HepG2 (cell line): Measurements from ENCODE around the gene ANKHD1. TPM values are rescaled to one million over a fixed set of nuclear protein-coding genes. Genes with fewer than 3 reads are reported as not detected.
A peak's percentile ranks its signal among the peaks of the same experiment; 100 is the strongest.

ENCODE experiments used
- ATAC-seq: fragments of 200-7000 bp; cut with Tn5 transposase; 3 replicates; pipeline ENCODE4 v1.9.1; 2020; ENCODE audit warnings: mild to moderate bottlenecking, moderate library complexity
- BruUV-seq: library from RNA; stranded (reverse); fragments of 400-500 nt; replicated peaks from 2 replicates; lab custom pipeline; 2021; lab: Mats Ljungman, UMichigan
- CTCF ChIA-PET: fragments of 300-600 bp; formaldehyde crosslinking; extraction: SDS; loops from one replicate; lab custom pipeline; 2021; ENCODE audit warnings: low total read pairs, inconsistent platforms, low intra/inter-chr PET ratio; lab: Yijun Ruan, JAX
- POLR2A ChIA-PET: fragments of 350-600 bp; sonication (Branson Sonifier 250); formaldehyde crosslinking; loops from one replicate; lab custom pipeline; 2020; ENCODE audit warnings: antibody characterized with exemption, inconsistent platforms; lab: Yijun Ruan, JAX
- DNase-seq: peaks from one replicate; pipeline ENCODE4 v3.0.0-alpha.2; 2015; ENCODE audit warnings: low spot score
- FAIRE-seq: peaks from 3 replicates; lab custom pipeline; 2011; peaks lifted over from hg19 to GRCh38; lab: Jason Lieb, UNC
- H2AFZ ChIP-seq: one replicate; pipeline ENCODE4 v1.6.1; 2011; ENCODE audit warnings: low read length, inconsistent platforms
- H3K27ac ChIP-seq: fragments of 300-600 bp; 3 replicates; pipeline ENCODE4 v1.8.0; 2011; ENCODE audit warnings: mixed run types, mild to moderate bottlenecking, mixed read lengths, low read length, inconsistent platforms; ENCODE audit not compliant: insufficient read depth; ENCODE audit errors: extremely low read length
- H3K27me3 ChIP-seq, 2 experiments: fragments of 200-600 bp in 1 of 2; 2 replicates in 1 of 2; 3 replicates in 1 of 2; pipeline versions ENCODE4 v1.6.0 to v1.8.0; 2011; ENCODE audit warnings: low read length in 2 of 2, mild to moderate bottlenecking in 2 of 2, moderate library complexity in 2 of 2, inconsistent platforms in 1 of 2; ENCODE audit not compliant: insufficient read depth in 2 of 2, control insufficient read depth in 1 of 2
- H3K36me3 ChIP-seq, 2 experiments: fragments of 200-600 bp in 1 of 2; replicated peaks in 1 of 2; 2 replicates in 1 of 2; 3 replicates in 1 of 2; pipeline versions ENCODE4 v1.5.1 to v1.8.0; 2011; ENCODE audit warnings: low read length in 2 of 2, inconsistent platforms in 1 of 2; ENCODE audit not compliant: insufficient read depth in 2 of 2, control insufficient read depth in 1 of 2
- H3K4me1 ChIP-seq: 2 replicates; pipeline ENCODE4 v1.5.1; 2012; ENCODE audit warnings: low read length, inconsistent platforms; ENCODE audit not compliant: insufficient read depth
- H3K4me2 ChIP-seq: 2 replicates; pipeline ENCODE4 v1.6.0; 2011; ENCODE audit warnings: low read depth, low read length, inconsistent platforms
- H3K4me3 ChIP-seq, 3 experiments: fragments of 200-600 bp in 1 of 3; sonication (generic), shearing (Covaris generic) in 1 of 3; replicated peaks in 1 of 3; 2 replicates each; pipeline ENCODE4 v1.5.1; 2011 to 2016; ENCODE audit warnings: low read length in 3 of 3, inconsistent platforms in 2 of 3, low read depth in 2 of 3, mild to moderate bottlenecking in 2 of 3, control low read depth in 1 of 3, mixed read lengths in 1 of 3; ENCODE audit not compliant: insufficient read depth in 1 of 3
- H3K79me2 ChIP-seq: one replicate; pipeline ENCODE4 v1.6.1; 2011; ENCODE audit warnings: low read length, inconsistent platforms; ENCODE audit not compliant: insufficient read depth
- H3K9ac ChIP-seq: 2 replicates; pipeline ENCODE4 v1.6.0; 2011; ENCODE audit warnings: mild to moderate bottlenecking, low read depth, low read length, inconsistent platforms; ENCODE audit not compliant: insufficient read depth
- H3K9me3 ChIP-seq: 2 replicates; pipeline ENCODE4 v1.5.1; 2012; ENCODE audit warnings: mild to moderate bottlenecking, low read length
- H4K20me1 ChIP-seq: 2 replicates; pipeline ENCODE4 v1.6.0; 2011; ENCODE audit warnings: inconsistent platforms, mild to moderate bottlenecking, low read length, moderate library complexity; ENCODE audit not compliant: insufficient read depth
- CCDC6 ChIP-seq: sonication (generic); formaldehyde crosslinking; IDR thresholded peaks from 2 replicates; pipeline ENCODE4 v1.8.1; 2022; ENCODE audit warnings: mild to moderate bottlenecking, missing genetic modification reagents, moderate library complexity
- DNMT1 ChIP-seq: sonication (generic); formaldehyde crosslinking; IDR thresholded peaks from 2 replicates; pipeline ENCODE4 v1.5.1; 2020; ENCODE audit warnings: mild to moderate bottlenecking, missing genetic modification reagents
- ELF3 ChIP-seq: IDR thresholded peaks from 2 replicates; pipeline ENCODE4 v1.6.1; 2016; ENCODE audit warnings: missing genetic modification reagents, missing compliant biosample characterization
- GATAD2A ChIP-seq: IDR thresholded peaks from 2 replicates; pipeline ENCODE4 v1.6.1; 2016
- HIVEP1 ChIP-seq: sonication (generic); formaldehyde crosslinking; IDR thresholded peaks from 2 replicates; pipeline ENCODE4 v1.4.0; 2020; ENCODE audit warnings: mild to moderate bottlenecking, missing genetic modification reagents
- MTA3 ChIP-seq: sonication (generic); formaldehyde crosslinking; IDR thresholded peaks from 2 replicates; pipeline ENCODE4 v1.4.0; 2020; ENCODE audit warnings: missing genetic modification reagents
- PCBP1 ChIP-seq: fragments of 200-400 bp; formaldehyde crosslinking; IDR thresholded peaks from 2 replicates; pipeline ENCODE4 v1.6.1; 2017; ENCODE audit warnings: mild to moderate bottlenecking, low read depth, low read length, borderline replicate concordance
- ZKSCAN8 ChIP-seq: IDR thresholded peaks from 2 replicates; pipeline ENCODE4 v1.6.1; 2016; ENCODE audit warnings: borderline replicate concordance, missing genetic modification reagents, missing compliant biosample characterization
- ZNF180 ChIP-seq: sonication (generic); formaldehyde crosslinking; IDR thresholded peaks from 2 replicates; pipeline ENCODE4 v1.4.0; 2020; ENCODE audit warnings: low read depth, missing genetic modification reagents, borderline replicate concordance
- ZNF232 ChIP-seq: sonication (generic); formaldehyde crosslinking; IDR thresholded peaks from 2 replicates; pipeline ENCODE4 v1.4.0; 2020; ENCODE audit warnings: missing genetic modification reagents, borderline replicate concordance
- ZNF34 ChIP-seq: sonication (generic); formaldehyde crosslinking; IDR thresholded peaks from 2 replicates; pipeline ENCODE4 v1.4.0; 2020; ENCODE audit warnings: mild to moderate bottlenecking, missing genetic modification reagents, borderline replicate concordance
- ZNF761 ChIP-seq: sonication (generic); formaldehyde crosslinking; conservative IDR thresholded peaks from 2 replicates; pipeline ENCODE4 v1.4.0; 2020; ENCODE audit warnings: mild to moderate bottlenecking, missing genetic modification reagents
- WGBS: methylation state at CpG from one replicate; pipeline ENCODE4 v1.1.6; 2017; ENCODE audit warnings: low lambda C conversion rate; 5-methylcytosine and 5-hydroxymethylcytosine counted together
- in situ Hi-C: cut with HindIII; loops from 2 replicates; pipeline ENCODE4 v1.10.0; 2017; ENCODE audit warnings: low pct_unique_long_range_greater_than_20kb; ENCODE audit not compliant: extremely low pct_ligation_motif_present
- intact Hi-C: fragments of 100-400 bp; cut with micrococcal nuclease; formaldehyde crosslinking; loops from one replicate; pipeline ENCODE4 v1.10.0; 2022; ENCODE audit not compliant: unreplicated experiment
- polyA plus RNA-seq, 8 experiments: library from polyadenylated mRNA; depleted of rRNA in 3 of 8; stranded (reverse) in 7 of 8; unstranded in 1 of 8; fragments of >200 nt; fragmentation: Illumina TruSeq in 4 of 8; extraction: Trizol in 4 of 8; gene quantifications; 2 replicates each; pipeline versions ENCODE4 v1.2.1 to v1.2.3, GENCODE V29; 2011 to 2016; ENCODE audit warnings: low read depth in 4 of 8, missing spikeins in 1 of 8, mixed read lengths in 1 of 8; ENCODE audit not compliant: insufficient read depth in 1 of 8
- total RNA-seq, 5 experiments: library from RNA; depleted of rRNA; stranded (reverse); fragments of >200 nt; fragmentation: Illumina TruSeq; extraction: Trizol; gene quantifications; 2 replicates each; pipeline ENCODE4 v1.2.3, GENCODE V29; 2016; ENCODE audit warnings: low read depth in 1 of 5
- TF ChIP-seq, protein P1 (sequence below): sonication (generic); formaldehyde crosslinking; IDR thresholded peaks from 2 replicates; pipeline ENCODE4 v1.4.0; 2020; ENCODE audit warnings: missing genetic modification reagents, borderline replicate concordance
- TF ChIP-seq, protein P2 (sequence below): sonication (generic); formaldehyde crosslinking; conservative IDR thresholded peaks from 2 replicates; pipeline ENCODE4 v1.4.0; 2020; ENCODE audit warnings: missing genetic modification reagents
- TF ChIP-seq, protein P3 (sequence below): fragments of 450-650 bp; IDR thresholded peaks from 2 replicates; pipeline ENCODE4 v1.6.1; 2017
- TF ChIP-seq, protein P4 (sequence below): sonication (generic); formaldehyde crosslinking; IDR thresholded peaks from 2 replicates; pipeline ENCODE4 v1.4.0; 2020; ENCODE audit warnings: missing genetic modification reagents
- TF ChIP-seq, protein P5 (sequence below): sonication (generic); formaldehyde crosslinking; conservative IDR thresholded peaks from 2 replicates; pipeline ENCODE4 v1.8.1; 2023; ENCODE audit warnings: missing genetic modification reagents

Gene ANKHD1
- total and polyA plus RNA-seq, 2 of the 13 experiments (the other 11 are each of a cell fraction or from before 2014, with no cell fraction given), result 69.9 to 82.0 TPM

DNA sequence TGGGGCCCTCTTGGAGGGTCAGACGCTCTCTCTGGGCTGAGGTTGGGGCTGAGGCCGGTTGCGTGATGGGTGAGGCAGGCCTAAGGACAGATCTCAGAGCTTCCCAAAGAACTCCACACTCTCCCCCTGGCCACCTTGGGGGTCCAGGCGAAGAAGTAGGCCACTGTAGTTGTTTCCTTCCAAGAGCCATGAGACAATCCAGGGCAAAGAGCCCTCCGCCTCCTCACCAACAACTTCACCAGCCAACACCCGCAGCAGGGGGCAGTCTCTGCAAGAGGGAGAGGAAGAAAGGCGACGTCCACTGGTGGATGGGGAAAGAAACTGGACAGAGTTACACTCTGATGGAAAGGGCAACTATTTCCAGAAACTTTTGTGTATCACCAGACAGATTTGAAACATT is 173.7 kb downstream of the ANKHD1 start (continued):
- TF ChIP-seq HIVEP1 (CRISPR knock-in tag) (no peak), CCDC6 (no peak), ZKSCAN8 (no peak), ZNF232 (CRISPR knock-in tag) (no peak)
- TF ChIP-seq, protein P1, sequence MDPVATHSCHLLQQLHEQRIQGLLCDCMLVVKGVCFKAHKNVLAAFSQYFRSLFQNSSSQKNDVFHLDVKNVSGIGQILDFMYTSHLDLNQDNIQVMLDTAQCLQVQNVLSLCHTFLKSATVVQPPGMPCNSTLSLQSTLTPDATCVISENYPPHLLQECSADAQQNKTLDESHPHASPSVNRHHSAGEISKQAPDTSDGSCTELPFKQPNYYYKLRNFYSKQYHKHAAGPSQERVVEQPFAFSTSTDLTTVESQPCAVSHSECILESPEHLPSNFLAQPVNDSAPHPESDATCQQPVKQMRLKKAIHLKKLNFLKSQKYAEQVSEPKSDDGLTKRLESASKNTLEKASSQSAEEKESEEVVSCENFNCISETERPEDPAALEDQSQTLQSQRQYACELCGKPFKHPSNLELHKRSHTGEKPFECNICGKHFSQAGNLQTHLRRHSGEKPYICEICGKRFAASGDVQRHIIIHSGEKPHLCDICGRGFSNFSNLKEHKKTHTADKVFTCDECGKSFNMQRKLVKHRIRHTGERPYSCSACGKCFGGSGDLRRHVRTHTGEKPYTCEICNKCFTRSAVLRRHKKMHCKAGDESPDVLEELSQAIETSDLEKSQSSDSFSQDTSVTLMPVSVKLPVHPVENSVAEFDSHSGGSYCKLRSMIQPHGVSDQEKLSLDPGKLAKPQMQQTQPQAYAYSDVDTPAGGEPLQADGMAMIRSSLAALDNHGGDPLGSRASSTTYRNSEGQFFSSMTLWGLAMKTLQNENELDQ (CRISPR knock-in tag), result no peak
- TF ChIP-seq, protein P2, sequence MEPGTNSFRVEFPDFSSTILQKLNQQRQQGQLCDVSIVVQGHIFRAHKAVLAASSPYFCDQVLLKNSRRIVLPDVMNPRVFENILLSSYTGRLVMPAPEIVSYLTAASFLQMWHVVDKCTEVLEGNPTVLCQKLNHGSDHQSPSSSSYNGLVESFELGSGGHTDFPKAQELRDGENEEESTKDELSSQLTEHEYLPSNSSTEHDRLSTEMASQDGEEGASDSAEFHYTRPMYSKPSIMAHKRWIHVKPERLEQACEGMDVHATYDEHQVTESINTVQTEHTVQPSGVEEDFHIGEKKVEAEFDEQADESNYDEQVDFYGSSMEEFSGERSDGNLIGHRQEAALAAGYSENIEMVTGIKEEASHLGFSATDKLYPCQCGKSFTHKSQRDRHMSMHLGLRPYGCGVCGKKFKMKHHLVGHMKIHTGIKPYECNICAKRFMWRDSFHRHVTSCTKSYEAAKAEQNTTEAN (CRISPR knock-in tag), result no peak

DNA sequence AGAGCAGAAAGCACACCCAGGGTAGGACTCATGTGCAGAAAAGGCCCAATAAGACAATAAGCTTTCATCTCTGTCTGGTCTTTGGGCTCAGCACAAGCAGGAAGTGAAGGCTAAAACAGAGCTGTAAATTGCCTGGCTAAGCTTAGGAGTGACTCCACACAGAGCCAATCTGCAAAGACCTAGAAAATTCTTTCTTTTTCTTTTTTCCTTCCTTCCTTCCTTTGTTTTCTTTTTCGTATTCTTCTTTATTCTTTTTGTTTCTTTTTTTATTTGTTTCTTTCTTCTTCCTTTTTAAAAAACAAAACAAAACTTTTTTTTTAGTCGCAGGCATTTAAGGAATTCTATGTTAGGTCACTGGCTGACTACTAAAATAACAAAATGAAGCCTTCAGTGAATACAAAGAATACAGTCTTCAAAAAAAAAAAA is 175.2 kb downstream of the ANKHD1 start:
- Histone ChIP-seq H3K36me3 (no peaks in the 10 kb centered on the region), H3K9ac (no peak overlapping the region), H3K4me1 (peaks cover 51% of the 10 kb centered on the region), H3K27ac (no peak overlapping the region), H2AFZ (peak overlapping the region; percentile 93), H4K20me1 (no peaks in the 10 kb centered on the region), H3K4me3 (no peak overlapping the region), H3K27me3 (no peaks in the 10 kb centered on the region), H3K79me2 (no peaks in the 10 kb centered on the region), H3K9me3 (no peaks in the 10 kb centered on the region), H3K4me2 (peak overlapping the region; percentile 50)
- ATAC-seq (peak; percentile 54), DNase-seq (peak; percentile 23), FAIRE-seq (peak; percentile 23)
- in situ Hi-C loops (no loop called here), intact Hi-C loops (no loop called here)
- no TSS peak for BruUV-seq
- ChIA-PET POLR2A (interaction anchor here (1.3 to 1.4 kb wide), 3 partner anchors 58 to 71 kb away, joined by 4 to 8 read pairs (median 5); partner anchors contain the start of genes IK, NDUFA2 and TMCO6), CTCF (interaction anchor here (4.0 kb wide), 1 partner anchor 58 kb away, joined by 11 read pairs; no protein-coding TSS in a partner anchor)
- 36% methylated on average over 2 of the region's 2 CpGs for WGBS
- TF ChIP-seq, protein P3, sequence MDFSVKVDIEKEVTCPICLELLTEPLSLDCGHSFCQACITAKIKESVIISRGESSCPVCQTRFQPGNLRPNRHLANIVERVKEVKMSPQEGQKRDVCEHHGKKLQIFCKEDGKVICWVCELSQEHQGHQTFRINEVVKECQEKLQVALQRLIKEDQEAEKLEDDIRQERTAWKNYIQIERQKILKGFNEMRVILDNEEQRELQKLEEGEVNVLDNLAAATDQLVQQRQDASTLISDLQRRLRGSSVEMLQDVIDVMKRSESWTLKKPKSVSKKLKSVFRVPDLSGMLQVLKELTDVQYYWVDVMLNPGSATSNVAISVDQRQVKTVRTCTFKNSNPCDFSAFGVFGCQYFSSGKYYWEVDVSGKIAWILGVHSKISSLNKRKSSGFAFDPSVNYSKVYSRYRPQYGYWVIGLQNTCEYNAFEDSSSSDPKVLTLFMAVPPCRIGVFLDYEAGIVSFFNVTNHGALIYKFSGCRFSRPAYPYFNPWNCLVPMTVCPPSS, result no peak
- no peak for TF ChIP-seq DNMT1 (CRISPR knock-in tag)
- 0 out of 2 replicates have a peak, but pooled peaks have one; percentile 16 for TF ChIP-seq GATAD2A (CRISPR knock-in tag)
- TF ChIP-seq ZNF180 (CRISPR knock-in tag), result no peak
- TF ChIP-seq ELF3 (CRISPR knock-in tag), result peak; percentile 76
- TF ChIP-seq MTA3 (CRISPR knock-in tag), result no peak
- no peak for TF ChIP-seq PCBP1
- no peak for TF ChIP-seq ZNF761 (CRISPR knock-in tag)
- TF ChIP-seq ZNF34, result no peak
- TF ChIP-seq, protein P4, sequence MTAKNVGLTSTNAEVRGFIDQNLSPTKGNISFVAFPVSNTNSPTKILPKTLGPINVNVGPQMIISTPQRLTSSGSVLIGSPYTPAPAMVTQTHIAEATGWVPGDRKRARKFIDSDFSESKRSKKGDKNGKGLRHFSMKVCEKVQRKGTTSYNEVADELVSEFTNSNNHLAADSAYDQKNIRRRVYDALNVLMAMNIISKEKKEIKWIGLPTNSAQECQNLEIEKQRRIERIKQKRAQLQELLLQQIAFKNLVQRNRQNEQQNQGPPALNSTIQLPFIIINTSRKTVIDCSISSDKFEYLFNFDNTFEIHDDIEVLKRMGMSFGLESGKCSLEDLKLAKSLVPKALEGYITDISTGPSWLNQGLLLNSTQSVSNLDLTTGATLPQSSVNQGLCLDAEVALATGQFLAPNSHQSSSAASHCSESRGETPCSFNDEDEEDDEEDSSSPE, result no peak
- TF ChIP-seq, protein P5, sequence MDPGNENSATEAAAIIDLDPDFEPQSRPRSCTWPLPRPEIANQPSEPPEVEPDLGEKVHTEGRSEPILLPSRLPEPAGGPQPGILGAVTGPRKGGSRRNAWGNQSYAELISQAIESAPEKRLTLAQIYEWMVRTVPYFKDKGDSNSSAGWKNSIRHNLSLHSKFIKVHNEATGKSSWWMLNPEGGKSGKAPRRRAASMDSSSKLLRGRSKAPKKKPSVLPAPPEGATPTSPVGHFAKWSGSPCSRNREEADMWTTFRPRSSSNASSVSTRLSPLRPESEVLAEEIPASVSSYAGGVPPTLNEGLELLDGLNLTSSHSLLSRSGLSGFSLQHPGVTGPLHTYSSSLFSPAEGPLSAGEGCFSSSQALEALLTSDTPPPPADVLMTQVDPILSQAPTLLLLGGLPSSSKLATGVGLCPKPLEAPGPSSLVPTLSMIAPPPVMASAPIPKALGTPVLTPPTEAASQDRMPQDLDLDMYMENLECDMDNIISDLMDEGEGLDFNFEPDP (CRISPR knock-in tag), result no peak
